GM21528 (cell line): Measurements from ENCODE around the gene ARHGAP10.
A peak's percentile ranks its signal among the peaks of the same experiment; 100 is the strongest.
"Not testable (repeated sequence)": the region's sequence is repeated elsewhere in the genome, so short reads cannot be mapped to it uniquely, and the experiment has no call there.

Source experiments
- ATAC-seq: cut with Tn5 transposase; IDR thresholded peaks from one replicate; pipeline ENCODE4 v1.9.1; 2021; ENCODE audit warnings: mild to moderate bottlenecking, moderate library complexity; ENCODE audit not compliant: unreplicated experiment, low FRiP score

The ARHGAP10 gene

GRCh38 chr4:147975933-147976928 is 244.3 kb downstream of the ARHGAP10 start:
- no peak for ATAC-seq

GRCh38 chr4:147980586-147980985 is 248.7 kb downstream of the ARHGAP10 start:
- ATAC-seq, result no peak

GRCh38 chr4:147981305-147981704 is 249.4 kb downstream of the ARHGAP10 start:
- ATAC-seq, result peak; percentile 92

GRCh38 chr4:147984065-147984777 is 252.3 kb downstream of the ARHGAP10 start:
- ATAC-seq, result no peak

GRCh38 chr4:147984778-147985138 is 252.9 kb downstream of the ARHGAP10 start:
- no peak for ATAC-seq

GRCh38 chr4:147985376-147985775 is 253.5 kb downstream of the ARHGAP10 start:
- no peak for ATAC-seq

- ATAC-seq, result peak; percentile 66
Measured at GRCh38 chr4:147987252-147987651, 255.4 kb downstream of the ARHGAP10 start.

GRCh38 chr4:147991543-147992283 is 259.8 kb downstream of the ARHGAP10 start:
- no peak for ATAC-seq

GRCh38 chr4:147994076-147994475 is 262.2 kb downstream of the ARHGAP10 start:
- ATAC-seq, result no peak

GRCh38 chr4:147994491-147995385 is 262.9 kb downstream of the ARHGAP10 start:
- no peak for ATAC-seq

GRCh38 chr4:147996859-147997258 is 265.0 kb downstream of the ARHGAP10 start:
- no peak for ATAC-seq

GRCh38 chr4:148000038-148000437 is 268.1 kb downstream of the ARHGAP10 start:
- not testable (repeated sequence) for ATAC-seq

GRCh38 chr4:148004228-148004857 is 272.5 kb downstream of the ARHGAP10 start:
- ATAC-seq, result no peak

GRCh38 chr4:148006001-148006400 is 274.1 kb downstream of the ARHGAP10 start:
- ATAC-seq, result no peak

- no peak for ATAC-seq
Measured at GRCh38 chr4:148007314-148007760, 275.4 kb downstream of the ARHGAP10 start.

- no peak for ATAC-seq
Measured at GRCh38 chr4:148007792-148008191, 275.9 kb downstream of the ARHGAP10 start.

- ATAC-seq, result no peak
Measured at GRCh38 chr4:148015058-148015457, 283.2 kb downstream of the ARHGAP10 start.

- no peak for ATAC-seq
Measured at GRCh38 chr4:148015468-148015867, 283.6 kb downstream of the ARHGAP10 start.

- no peak for ATAC-seq
Measured at GRCh38 chr4:148016063-148016637, 284.3 kb downstream of the ARHGAP10 start.
